ENCODE measurements around the gene CREBRF. TPM values are rescaled to one million over a fixed set of nuclear protein-coding genes. Genes with fewer than 3 reads are reported as not detected.

CREBRF gene, protein sequence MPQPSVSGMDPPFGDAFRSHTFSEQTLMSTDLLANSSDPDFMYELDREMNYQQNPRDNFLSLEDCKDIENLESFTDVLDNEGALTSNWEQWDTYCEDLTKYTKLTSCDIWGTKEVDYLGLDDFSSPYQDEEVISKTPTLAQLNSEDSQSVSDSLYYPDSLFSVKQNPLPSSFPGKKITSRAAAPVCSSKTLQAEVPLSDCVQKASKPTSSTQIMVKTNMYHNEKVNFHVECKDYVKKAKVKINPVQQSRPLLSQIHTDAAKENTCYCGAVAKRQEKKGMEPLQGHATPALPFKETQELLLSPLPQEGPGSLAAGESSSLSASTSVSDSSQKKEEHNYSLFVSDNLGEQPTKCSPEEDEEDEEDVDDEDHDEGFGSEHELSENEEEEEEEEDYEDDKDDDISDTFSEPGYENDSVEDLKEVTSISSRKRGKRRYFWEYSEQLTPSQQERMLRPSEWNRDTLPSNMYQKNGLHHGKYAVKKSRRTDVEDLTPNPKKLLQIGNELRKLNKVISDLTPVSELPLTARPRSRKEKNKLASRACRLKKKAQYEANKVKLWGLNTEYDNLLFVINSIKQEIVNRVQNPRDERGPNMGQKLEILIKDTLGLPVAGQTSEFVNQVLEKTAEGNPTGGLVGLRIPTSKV
- 12.5 and 17.4 TPM in 2 replicates for total RNA-seq (2014; rRNA removed; shearing (Covaris generic))
- total RNA-seq (2022), result 12.1 and 14.5 TPM in 2 replicates
- Bru-seq, nascent RNA, result percentile 59 among the genes with signal in this experiment
- BruChase-seq, experiment 1, labeled RNA remaining after a 6-hour chase, result percentile 55 among the genes with signal in this experiment
- percentile 55 among the genes with signal in this experiment for BruChase-seq, experiment 2, labeled RNA remaining after a 2-hour chase
- long read RNA-seq, full-length matches to known transcripts, result 4 of 16 reads
- long read RNA-seq, partial matches to known transcripts, result 2 of 16 reads
- long read RNA-seq, other reads (novel, unspliced or antisense), result 10 of 16 reads

DNA sequence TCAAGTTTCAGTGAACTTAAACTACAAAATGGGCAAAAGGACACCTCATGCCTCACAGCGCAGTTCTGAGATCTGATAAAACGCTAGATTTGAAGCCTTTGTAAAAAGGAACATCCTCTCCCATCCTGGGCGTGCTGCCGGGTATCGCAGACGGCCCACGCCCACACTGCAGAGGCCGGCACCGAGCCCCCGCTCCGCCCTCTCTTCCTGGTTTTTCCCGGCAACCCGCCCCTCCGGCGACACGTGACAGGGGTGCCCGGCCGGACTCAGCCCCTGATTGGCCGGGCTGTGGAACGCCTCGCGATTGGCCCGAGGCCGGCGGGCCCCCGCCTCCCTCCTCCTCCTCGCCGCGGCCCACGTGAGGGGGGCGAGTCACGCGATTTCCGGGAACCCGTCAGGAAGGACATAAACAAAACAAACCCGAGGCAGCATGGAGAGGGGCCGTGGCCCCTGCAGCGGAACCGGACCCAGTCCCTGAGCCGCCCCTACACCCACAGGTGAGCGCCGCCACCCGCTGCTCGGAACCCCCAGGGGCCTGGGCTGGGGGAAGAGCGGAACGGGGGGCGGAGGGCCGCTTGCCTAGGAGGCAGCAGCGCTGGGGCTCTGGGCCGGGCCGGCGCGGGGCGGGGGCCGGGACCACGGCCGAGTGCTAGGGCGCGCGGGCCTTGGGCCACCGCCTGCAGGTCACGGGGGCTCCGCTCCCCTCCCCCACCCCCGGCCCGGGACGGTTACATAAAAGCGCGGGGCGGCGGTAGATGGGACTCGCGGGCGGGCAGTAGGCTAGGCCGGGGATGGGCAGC lies at the start of gene CREBRF:
CREBRF (plus strand) TSS at position 370 of the 800 bp plus-strand sequence. CDS start 24,424 bp downstream, outside the sequence.
- ChIA-PET CTCF (ENCODE audit: unreplicated experiment) (interaction anchor here (0.6 kb wide), 1 partner anchor 59 kb away, joined by 7 read pairs; no protein-coding TSS in a partner anchor), POLR2A (interaction anchor here (0.6 to 2.0 kb wide), 7 partner anchors 9 to 72 kb away, joined by 3 to 19 read pairs (median 7); partner anchors contain the start of gene ATP6V0E1)
- Histone ChIP-seq H3K4me3 (ENCODE audit: low read depth, low read length, poor library complexity, severe bottlenecking) (peak within 1 kb of the TSS; percentile 89), H3K27ac (ENCODE audit: low read depth, low read length, poor library complexity, severe bottlenecking) (peak within 1 kb of the TSS; percentile 83), H4K20me1 (ENCODE audit: insufficient read depth, low read length) (no peaks in the 10 kb centered on the region), H3K4me1 (ENCODE audit: insufficient read depth, low read length, poor library complexity, severe bottlenecking) (peaks cover 48% of the 10 kb centered on the region), H3K9me2 (ENCODE audit: insufficient read depth, low read length) (no peaks in the 10 kb centered on the region), H3K36me3 (ENCODE audit: insufficient read depth, low read length) (no peaks in the 10 kb centered on the region), H2AFZ (ENCODE audit: low read length) (peak within 1 kb of the TSS; percentile 98), H3K79me2 (ENCODE audit: insufficient read depth, low read depth, low read length) (peaks cover 14% of the 10 kb centered on the region; the same call in 1 of the 2 replicates), H3K9me3 (ENCODE audit: low read length) (no peaks in the 10 kb centered on the region), H3K4me2 (ENCODE audit: low read length) (peak within 1 kb of the TSS; percentile 91)
- intact Hi-C loops (cut with micrococcal nuclease; ENCODE audit: unreplicated experiment), result loop anchor here (1.0 to 5.0 kb wide), 4 partner anchors 20 to 284 kb away; partner anchors contain the start of genes DUSP1 and ERGIC1
- BruUV-seq (replicated peaks), result no TSS peak
- TF ChIP-seq, protein P1, sequence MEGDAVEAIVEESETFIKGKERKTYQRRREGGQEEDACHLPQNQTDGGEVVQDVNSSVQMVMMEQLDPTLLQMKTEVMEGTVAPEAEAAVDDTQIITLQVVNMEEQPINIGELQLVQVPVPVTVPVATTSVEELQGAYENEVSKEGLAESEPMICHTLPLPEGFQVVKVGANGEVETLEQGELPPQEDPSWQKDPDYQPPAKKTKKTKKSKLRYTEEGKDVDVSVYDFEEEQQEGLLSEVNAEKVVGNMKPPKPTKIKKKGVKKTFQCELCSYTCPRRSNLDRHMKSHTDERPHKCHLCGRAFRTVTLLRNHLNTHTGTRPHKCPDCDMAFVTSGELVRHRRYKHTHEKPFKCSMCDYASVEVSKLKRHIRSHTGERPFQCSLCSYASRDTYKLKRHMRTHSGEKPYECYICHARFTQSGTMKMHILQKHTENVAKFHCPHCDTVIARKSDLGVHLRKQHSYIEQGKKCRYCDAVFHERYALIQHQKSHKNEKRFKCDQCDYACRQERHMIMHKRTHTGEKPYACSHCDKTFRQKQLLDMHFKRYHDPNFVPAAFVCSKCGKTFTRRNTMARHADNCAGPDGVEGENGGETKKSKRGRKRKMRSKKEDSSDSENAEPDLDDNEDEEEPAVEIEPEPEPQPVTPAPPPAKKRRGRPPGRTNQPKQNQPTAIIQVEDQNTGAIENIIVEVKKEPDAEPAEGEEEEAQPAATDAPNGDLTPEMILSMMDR (conservative IDR thresholded peaks at IDR 0.05; ENCODE audit: low read length), result no peak
- TF ChIP-seq EZH2phosphoT487 (IDR thresholded peaks at IDR 0.05; ENCODE audit: borderline replicate concordance, low read depth, low read length), result no peak
- peak; percentile 97 for DNase-seq (ENCODE audit: low spot score)

DNA sequence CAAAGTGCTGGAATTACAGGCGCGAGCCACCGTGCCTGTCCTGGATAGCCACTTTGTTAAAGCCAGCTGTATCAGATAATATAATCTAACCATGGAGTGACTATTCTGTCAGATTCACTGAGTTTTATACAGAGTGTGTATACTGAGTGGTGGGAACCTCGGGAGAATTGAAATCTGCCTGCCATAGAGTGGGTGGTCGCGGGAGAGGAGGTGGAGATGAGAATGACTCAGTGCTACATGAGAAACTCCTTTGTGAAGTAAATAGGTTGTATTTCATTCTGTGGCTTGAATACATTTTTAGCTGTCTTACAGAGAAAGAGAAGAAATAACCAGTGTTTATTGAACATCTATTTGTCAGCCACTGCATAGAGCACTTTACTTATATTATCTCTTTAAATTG lies 46.1 kb upstream of the CREBRF start:
- Histone ChIP-seq H3K9me2 (ENCODE audit: insufficient read depth, low read length) (no peaks in the 10 kb centered on the region), H4K20me1 (ENCODE audit: insufficient read depth, low read length) (no peaks in the 10 kb centered on the region), H3K4me2 (ENCODE audit: low read length) (no peak overlapping the region), H3K79me2 (ENCODE audit: insufficient read depth, low read depth, low read length) (peaks cover 88% of the 10 kb centered on the region), H3K4me3 (ENCODE audit: low read depth, low read length, poor library complexity, severe bottlenecking) (no peak overlapping the region), H2AFZ (ENCODE audit: low read length) (no peak overlapping the region), H3K27ac (ENCODE audit: low read depth, low read length, poor library complexity, severe bottlenecking) (no peak overlapping the region), H3K36me3 (ENCODE audit: insufficient read depth, low read length) (peaks cover 35% of the 10 kb centered on the region), H3K9me3 (ENCODE audit: low read length) (no peaks in the 10 kb centered on the region), H3K4me1 (ENCODE audit: insufficient read depth, low read length, poor library complexity, severe bottlenecking) (peaks cover 5% of the 10 kb centered on the region)
- DNase-seq (ENCODE audit: low spot score), result no peak
- intact Hi-C loops (cut with micrococcal nuclease; ENCODE audit: unreplicated experiment), result no loop called here
- POLR2A ChIA-PET, result interaction anchor here (0.7 to 1.9 kb wide), 2 partner anchors 15 to 933 kb away, joined by 3 to 6 read pairs; no protein-coding TSS in a partner anchor
- CTCF ChIA-PET (ENCODE audit: unreplicated experiment), result interaction anchor here (0.9 kb wide), 1 partner anchor 47 kb away, joined by 5 read pairs; no protein-coding TSS in a partner anchor
- TF ChIP-seq, protein P1 (conservative IDR thresholded peaks at IDR 0.05; ENCODE audit: low read length), result no peak
- TF ChIP-seq EZH2phosphoT487 (IDR thresholded peaks at IDR 0.05; ENCODE audit: borderline replicate concordance, low read depth, low read length), result no peak
- BruUV-seq (replicated peaks), result no TSS peak
